MV-4-11 (cell line): ENCODE measurements around the gene TSPAN9.

Experiments
- DNase-seq: peaks from one replicate; lab custom pipeline; 2025; lab: John Stamatoyannopoulos, UW

The TSPAN9 gene

GRCh38 chr12:3101309-3102024 lies 24.3 kb downstream of the TSPAN9 start:
- no peak for DNase-seq

DNA sequence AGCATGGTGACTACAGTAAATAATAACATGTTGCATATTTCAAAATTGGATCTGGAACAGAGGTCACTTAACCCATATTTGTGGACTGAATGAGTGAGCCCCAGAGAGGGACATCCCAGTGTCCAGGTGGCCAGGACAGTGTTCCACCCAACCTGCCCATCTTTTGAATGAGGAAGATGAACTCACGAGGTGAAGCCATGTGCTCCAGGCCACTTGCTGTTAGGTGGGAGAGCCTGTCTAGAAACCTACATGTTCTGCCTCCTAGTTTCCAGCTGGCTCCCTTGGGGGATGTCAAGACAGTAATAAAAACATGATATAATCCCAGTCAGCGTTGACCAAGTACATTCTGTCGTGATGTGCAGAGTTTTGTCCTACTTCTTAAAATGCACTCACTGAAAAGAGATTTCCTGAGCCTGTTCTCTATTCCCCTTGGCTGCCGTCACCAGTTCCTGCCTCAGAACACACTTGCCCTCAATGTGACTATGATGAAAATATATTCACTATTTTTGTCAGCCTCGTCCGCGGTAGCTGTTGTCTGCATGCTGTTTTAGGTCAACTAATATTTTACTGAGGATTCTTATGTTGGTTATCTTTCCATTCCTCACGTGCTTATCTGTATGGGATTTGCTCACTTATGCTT lies 25.7 kb downstream of the TSPAN9 start:
- DNase-seq: no peak

DNA sequence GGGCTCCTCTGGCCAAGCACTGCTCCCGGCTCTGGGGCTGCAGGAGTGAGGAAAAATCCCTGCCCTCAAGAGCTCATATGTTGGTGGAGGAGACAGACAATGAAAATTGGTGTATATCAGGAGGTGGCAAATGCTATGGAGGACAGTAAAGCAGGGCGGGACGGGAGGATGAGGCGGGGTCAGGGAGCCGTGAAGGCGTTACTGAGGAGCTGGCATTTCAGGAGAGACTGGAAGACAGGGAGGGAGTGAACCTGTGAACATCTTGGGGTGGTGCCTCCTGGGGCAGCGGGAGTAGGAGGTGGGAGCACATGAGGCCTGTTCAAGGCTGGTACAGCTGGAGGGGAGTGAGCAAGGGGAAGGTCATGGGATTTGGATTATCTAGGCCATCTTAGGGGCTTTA lies 26.6 kb downstream of the TSPAN9 start:
- no peak for DNase-seq

- no peak for DNase-seq
These were observed 28.7 kb downstream of the TSPAN9 start for GRCh38 chr12:3105690-3106479.

DNA sequence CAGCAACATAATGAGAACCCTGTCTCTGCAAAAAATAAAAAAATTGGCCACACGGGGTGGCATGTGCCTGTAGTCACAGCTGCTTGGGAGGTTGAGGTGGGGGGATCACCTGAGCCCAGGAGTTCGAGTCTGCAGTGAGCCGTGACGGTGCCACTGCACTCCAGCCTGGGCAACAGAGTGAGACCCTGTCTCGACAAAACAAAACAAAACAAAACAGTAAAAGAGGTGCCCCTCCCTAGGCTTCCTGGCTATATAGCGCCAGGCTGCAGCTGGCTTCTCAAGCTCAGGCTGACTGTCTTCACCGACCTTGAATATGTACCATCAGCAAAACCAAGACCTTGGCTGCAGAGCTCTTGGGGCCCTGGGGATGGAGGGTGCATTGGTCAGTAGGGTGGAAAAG lies 29.4 kb downstream of the TSPAN9 start:
- no peak for DNase-seq

GRCh38 chr12:3107071-3107583 lies 29.9 kb downstream of the TSPAN9 start:
- no peak for DNase-seq

DNA sequence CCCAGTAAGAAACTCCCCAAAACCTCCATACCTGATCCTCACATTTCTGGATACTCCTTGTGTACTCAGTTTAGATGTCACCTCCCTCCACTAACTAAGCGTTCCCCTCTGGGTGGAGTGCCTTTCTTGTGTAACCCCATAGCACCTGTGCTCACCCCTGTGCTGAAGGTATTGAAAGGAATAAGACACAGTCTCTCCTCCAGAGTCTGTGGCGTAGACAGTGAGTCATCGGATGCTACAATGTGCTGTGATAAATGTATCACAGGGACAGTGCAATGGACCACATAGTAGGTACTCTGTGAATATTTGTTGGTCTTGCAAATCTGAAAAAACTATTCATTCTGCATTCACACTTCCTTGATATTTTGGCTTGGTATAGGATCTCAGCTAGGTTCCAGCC lies 30.8 kb downstream of the TSPAN9 start:
- DNase-seq: no peak

GRCh38 chr12:3110578-3110977 lies 33.4 kb downstream of the TSPAN9 start:
- no peak for DNase-seq

DNA sequence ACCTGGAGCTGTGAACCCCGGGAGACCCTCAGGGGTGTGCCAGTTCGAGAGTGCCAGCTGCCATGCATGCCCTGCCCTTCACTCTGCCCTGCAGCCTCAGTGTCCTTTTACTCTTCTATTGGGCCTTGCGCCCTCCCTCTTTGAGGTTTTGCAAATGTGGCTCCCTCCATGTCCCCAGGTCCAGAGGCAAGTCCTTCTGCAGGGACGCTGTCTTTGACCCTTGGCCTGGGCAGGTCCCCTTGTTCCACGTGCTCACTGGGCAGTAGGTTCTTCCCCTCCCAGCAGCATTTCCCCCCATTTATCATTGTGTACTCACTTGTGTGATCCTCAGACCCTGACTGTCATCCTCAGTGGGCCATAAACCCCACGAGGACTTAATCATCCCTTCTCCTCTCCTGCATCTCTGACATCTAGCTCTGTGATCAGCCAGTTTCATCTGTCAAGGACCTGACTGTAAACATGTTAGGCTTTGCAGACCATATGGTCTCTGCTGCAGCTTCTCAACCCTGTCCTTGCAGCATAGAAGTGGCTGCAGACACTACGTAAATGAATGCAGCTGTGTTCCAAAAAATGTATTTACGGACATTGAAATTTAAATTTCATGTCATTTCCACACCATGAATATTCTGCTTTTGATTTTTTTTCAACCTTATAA lies 36.6 kb downstream of the TSPAN9 start:
- DNase-seq: no peak

- no peak for DNase-seq
These were observed 37.5 kb downstream of the TSPAN9 start for GRCh38 chr12:3114671-3115070.

DNA sequence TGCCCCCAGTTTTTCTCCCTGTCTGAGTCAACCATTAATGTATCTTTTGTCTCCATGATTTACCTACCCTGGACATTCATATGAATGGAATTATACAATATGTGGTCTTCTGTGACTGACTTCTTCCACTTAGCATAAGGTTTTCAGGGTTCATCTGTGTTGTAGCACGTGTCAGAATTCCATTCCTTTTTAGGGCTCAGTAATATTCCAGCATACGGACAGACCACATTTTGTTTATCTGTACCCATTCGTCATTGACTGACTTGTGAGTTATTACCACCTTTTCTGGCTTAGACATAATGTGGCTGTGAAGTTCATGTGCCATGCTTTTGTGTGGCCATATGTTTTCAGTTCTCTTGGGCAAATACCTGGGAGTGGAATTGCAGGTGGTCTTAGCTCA lies 37.9 kb downstream of the TSPAN9 start:
- DNase-seq: no peak

DNA sequence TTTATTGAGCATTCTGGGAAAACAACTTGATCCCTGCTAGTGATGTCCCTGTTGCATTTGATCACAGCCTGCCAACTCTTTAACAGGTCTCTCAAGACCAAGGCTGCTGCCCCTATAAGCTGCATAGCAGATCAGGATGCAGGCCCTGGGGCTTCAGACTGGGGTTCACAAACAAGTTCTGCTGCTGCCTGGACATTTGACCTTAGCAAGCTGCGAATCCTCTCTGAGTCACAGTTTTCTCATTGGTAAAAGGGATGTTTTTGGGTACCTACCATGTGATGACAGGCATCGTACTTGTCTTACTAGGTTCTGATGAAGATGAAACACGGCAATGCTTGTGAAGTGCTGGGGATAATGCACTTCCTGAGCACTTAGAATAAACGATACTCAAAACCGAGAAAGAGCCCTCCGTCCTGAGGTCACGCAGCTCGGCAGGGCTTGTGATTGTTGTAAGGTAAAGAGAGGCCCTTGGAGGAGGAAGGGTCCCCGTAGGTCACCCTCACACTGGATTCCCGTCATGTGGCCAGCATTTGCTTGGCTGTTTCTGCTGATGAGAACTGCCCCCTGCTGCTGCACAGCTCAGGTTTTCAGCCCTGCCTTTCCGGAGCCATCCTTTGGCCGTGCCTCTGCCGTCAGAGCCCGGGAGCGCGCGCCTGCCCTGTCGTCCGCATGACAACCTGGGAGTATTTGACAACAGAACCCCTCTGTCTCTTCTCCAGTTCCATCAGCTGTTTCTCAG lies 39.1 kb downstream of the TSPAN9 start:
- no peak for DNase-seq

DNA sequence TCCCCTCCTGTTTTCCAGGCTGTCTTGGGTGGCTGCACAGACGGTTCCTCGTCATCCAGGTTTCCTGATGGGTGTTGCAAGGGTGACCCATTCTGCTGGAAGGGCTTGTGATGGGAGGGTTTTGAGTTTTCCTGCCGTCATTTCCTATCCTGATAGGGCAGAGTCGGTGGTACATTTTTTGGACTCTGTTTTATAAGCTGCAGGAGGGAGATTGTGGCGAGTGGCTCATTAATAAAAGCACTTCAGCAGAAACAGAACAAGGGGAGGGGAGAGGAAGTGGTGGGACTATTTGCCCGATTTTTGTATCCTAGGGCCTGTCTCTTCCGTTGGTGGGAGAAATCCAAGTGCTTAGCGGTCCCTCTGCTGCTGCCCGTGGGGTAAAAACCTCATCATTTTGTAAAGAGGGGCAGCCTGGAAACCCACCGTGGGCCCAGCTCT lies 40.0 kb downstream of the TSPAN9 start:
- DNase-seq: no peak

DNA sequence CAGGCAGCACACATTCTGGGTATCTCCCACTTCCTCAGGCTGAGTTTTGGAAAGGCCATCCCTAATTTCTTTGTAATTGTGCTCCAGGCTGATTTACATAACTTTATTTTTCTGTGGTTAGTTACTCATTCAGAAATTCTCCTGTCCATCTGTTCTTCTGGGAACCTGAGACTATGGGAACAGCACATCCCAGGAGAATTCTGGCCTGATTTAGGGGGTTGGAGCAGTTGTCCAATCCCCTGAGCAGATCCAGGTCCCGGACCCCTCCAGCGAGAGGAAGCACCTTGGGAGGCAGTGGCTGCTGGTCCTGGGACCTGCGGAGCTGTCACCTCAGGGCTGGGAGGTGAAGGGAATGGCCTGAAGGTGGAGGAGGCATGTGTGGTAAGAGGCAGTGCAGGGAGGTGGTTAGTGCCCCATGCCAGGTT lies 40.4 kb downstream of the TSPAN9 start:
- DNase-seq: no peak

- no peak for DNase-seq
These were observed 42.1 kb downstream of the TSPAN9 start for GRCh38 chr12:3119192-3119755.

DNA sequence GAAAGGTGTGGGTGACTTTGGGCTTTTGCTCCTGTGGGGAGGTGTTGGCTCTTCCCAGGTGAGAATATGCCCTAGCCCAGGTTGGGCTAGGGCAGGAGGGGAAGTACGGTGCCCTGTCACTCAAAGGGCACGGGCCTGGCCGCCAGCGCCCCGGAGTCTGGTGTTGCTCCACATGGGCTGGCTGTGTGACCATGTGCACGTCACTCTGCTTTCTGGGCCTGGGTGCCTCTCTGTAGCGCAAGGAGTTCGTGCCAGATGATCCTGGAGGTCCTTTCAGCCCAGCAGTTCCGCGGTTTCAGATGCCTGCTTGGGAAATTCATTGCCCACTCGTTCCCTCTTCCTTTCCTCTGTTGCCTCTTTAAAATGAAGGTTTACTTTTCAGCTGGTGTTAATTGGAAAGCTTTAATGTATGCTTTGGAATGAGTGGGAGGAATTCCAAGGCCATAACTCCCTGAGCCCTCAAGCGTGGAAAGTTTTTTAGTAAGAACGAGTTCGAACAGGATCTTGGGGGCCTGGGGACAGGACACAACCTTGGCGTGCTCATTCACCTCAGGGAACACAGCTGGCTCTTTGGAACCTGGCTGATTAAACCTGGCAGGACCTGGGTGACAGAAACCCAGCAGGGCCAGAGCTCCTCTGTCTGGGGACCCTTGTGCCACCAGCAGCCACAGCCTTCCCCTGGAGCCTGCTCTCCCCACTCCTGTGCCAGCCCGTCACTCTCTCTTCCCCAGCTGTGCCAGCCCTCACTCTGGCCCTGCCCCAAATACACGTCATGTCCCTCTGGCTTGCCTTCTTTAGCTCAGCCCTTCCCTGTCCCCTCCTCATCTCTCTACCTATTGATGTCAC lies 42.8 kb downstream of the TSPAN9 start:
- DNase-seq: no peak

DNA sequence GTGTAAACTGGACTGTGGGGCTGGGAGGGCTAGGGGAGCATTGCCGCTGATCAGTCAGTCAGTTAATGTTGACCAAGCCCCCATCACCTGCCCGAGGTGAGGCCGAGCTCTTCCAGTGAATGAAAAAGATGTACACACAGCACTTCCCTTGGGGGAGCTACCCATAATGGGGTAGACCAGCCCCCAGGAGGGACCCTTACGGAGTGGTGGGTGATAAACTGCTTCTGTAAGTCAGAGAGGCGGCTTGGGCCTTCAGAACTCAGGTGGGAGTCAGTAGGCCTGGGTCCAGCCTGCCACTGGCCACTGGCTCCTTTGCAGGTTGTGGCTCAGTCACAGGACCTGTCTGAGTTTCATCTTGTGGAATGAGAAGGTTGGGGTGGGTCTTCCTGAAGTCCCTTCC lies 43.5 kb downstream of the TSPAN9 start:
- no peak for DNase-seq

DNA sequence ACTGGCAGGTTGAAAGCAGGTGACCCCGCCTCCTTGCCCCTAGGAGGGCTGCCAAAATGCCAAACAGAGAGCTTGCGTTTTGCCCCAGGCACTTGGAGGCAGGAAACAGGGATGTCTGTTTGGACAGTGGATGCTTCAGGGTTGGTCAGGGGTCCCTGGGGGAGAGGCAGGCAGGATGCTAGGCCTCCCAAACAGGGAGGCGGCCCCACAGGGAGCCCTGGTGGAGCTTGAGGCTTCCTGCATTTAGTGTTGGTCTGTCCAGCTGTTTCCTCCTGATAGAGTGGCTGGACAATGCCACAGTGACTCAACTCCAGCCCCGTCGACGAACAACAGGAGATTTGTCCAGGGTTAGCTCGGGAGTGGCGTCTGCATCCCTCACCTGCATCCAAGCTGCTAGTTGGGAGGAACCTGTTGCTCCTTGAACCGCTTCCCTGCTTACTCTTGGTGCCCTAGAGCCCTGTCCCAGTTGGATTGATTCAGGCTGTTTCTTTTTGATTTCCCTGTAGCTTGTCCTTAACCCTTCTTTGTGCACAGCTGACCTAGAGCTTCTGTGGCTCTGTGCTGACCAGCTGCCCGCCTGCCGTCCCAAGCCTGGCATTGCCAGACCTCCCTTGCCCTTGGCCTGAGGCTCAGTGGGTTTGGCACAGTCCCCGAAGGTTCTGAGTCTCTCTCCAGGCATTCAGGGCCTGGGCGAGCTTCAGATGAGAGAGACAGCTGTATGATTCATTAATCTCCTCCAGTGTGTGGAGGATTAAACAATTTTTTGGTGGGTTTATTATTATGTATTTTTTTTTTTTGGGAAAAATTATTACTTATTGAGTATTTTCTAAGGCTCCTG lies 45.9 kb downstream of the TSPAN9 start:
- no peak for DNase-seq

- DNase-seq: peak; percentile 26
These were observed 46.5 kb downstream of the TSPAN9 start for GRCh38 chr12:3123729-3124128.
